T-cell (primary cell): ENCODE results near the gene KCTD16. TPM values are rescaled to one million over a fixed set of nuclear protein-coding genes. Genes with fewer than 3 reads are reported as not detected.

Experiments used
- ATAC-seq, 4 experiments: fragments of 200-7000 bp in 3 of 4; fragments of 150-1000 bp in 1 of 4; cut with Tn5 transposase; replicated peaks in 1 of 4; 1 replicate in 3 of 4; 2 replicates in 1 of 4; pipeline ENCODE4 v1.10.0; 2021; ENCODE audit warnings: moderate library complexity in 3 of 4, mild to moderate bottlenecking in 2 of 4, moderate number of reproducible peaks in 1 of 4
- CTCF ChIA-PET, 2 donors: fragments of 300-600 bp; sonication (Branson Sonifier 250); formaldehyde crosslinking; loops; one replicate each; lab custom pipeline; 2022; ENCODE audit warnings: antibody characterized with exemption in 2 of 2; lab: Charles Lee
- POLR2A ChIA-PET, 2 donors: fragments of 300-600 bp; sonication (Branson Sonifier 250); formaldehyde crosslinking; loops; one replicate each; lab custom pipeline; 2022; ENCODE audit warnings: antibody characterized with exemption in 2 of 2; lab: Charles Lee
- DNase-seq, 35 experiments: peaks; one replicate each; pipeline versions ENCODE4 v3.0.0 to v3.0.0-alpha.2; 2013 to 2023
- H3K27ac ChIP-seq: one replicate; pipeline ENCODE4 v1.5.1; 2013; ENCODE audit warnings: low read length
- H3K27me3 ChIP-seq, 2 experiments: replicated peaks in 1 of 2; 1 replicate in 1 of 2; 2 replicates in 1 of 2; pipeline versions ENCODE4 v1.6.1 to v1.7.0; 2013; ENCODE audit warnings: low read length in 1 of 2, mixed read lengths in 1 of 2; ENCODE audit not compliant: control insufficient read depth in 2 of 2, insufficient read depth in 2 of 2; ENCODE audit errors: extremely low read depth in 1 of 2
- H3K36me3 ChIP-seq, 2 donors: 1 replicate in 1 of 2; 2 replicates in 1 of 2; pipeline versions ENCODE4 v1.6.1 to v1.7.0; 2013; ENCODE audit warnings: low read length in 1 of 2; ENCODE audit not compliant: control insufficient read depth in 2 of 2, insufficient read depth in 1 of 2; ENCODE audit errors: extremely low read depth in 1 of 2
- H3K4me1 ChIP-seq, 2 experiments: 1 replicate in 1 of 2; 2 replicates in 1 of 2; pipeline versions ENCODE4 v1.6.1 to v1.7.0; 2013; ENCODE audit warnings: low read length in 2 of 2, mixed read lengths in 1 of 2; ENCODE audit not compliant: insufficient read depth in 2 of 2, control insufficient read depth in 1 of 2; ENCODE audit errors: extremely low read depth in 1 of 2
- H3K4me3 ChIP-seq, 2 donors: 1 replicate in 1 of 2; 2 replicates in 1 of 2; pipeline versions ENCODE4 v1.5.1 to v1.7.0; 2013; ENCODE audit warnings: mild to moderate bottlenecking in 2 of 2, low read length in 1 of 2, moderate library complexity in 1 of 2; ENCODE audit not compliant: control insufficient read depth in 1 of 2; ENCODE audit errors: extremely low read depth in 1 of 2
- H3K9me3 ChIP-seq: 2 replicates; pipeline ENCODE4 v1.7.0; 2013
- H3K27ac Mint-ChIP-seq, 2 donors: one replicate each; pipeline ENCODE4 v1.8.0; 2020 to 2021; ENCODE audit warnings: mild to moderate bottlenecking in 2 of 2, mixed read lengths in 2 of 2
- H3K27me3 Mint-ChIP-seq, 2 donors: one replicate each; pipeline ENCODE4 v1.8.0; 2021 to 2022; ENCODE audit warnings: mixed read lengths in 2 of 2
- H3K36me3 Mint-ChIP-seq: one replicate; pipeline ENCODE4 v1.8.0; 2021; ENCODE audit warnings: mixed read lengths
- H3K4me1 Mint-ChIP-seq, 3 donors: one replicate each; pipeline ENCODE4 v1.8.0; 2020 to 2022; ENCODE audit warnings: mixed read lengths in 3 of 3, mild to moderate bottlenecking in 1 of 3
- H3K4me3 Mint-ChIP-seq, 3 donors: one replicate each; pipeline ENCODE4 v1.8.0; 2020 to 2022; ENCODE audit warnings: mild to moderate bottlenecking in 3 of 3, mixed read lengths in 3 of 3, moderate library complexity in 3 of 3
- H3K9me3 Mint-ChIP-seq, 3 donors: one replicate each; pipeline ENCODE4 v1.8.0; 2020 to 2022; ENCODE audit warnings: mixed read lengths in 3 of 3
- WGBS: methylation state at CpG from one replicate; pipeline ENCODE4 v1.1.5; 2013; ENCODE audit warnings: missing lambda C conversion rate; ENCODE audit not compliant: insufficient coverage; 5-methylcytosine and 5-hydroxymethylcytosine counted together
- total RNA-seq, 35 experiments: library from RNA in 6 of 35; stranded (reverse) in 6 of 35; fragments of 120-200 nt in 1 of 35; gene quantifications; one replicate each; pipeline versions ENCODE4 v1.2.1 to v1.2.4 and lab custom pipeline; 2013 to 2026

The KCTD16 gene
- total RNA-seq, 5 donors from 2014 or later (not counting 1 experiment from before 2014, with no cell fraction given) = 0.03 to 0.20 (median 0.10) TPM; not detected in 1

DNA sequence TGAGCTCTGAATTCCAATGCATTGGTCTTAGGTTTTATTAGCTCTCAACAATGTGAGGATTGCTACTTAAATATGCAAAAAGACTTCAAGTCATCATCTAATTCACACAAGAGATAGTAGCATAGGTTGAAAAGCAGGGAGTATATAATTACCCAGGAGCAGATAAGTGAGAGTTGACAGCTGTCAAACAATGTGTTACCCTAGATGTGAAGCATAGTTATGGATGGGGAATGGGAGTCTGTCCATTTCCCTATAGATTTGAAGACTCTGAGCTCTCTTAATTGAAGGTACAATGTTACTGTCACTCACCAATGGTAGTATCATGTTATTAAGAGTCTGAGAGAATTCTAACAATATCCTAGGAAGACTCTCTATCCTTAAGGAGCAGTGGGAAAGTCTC is 160.7 kb downstream of the KCTD16 start:
- Mint-ChIP-seq H3K4me3 (no peak overlapping the region), H3K36me3 (no peaks in the 10 kb centered on the region), H3K9me3 (no peaks in the 10 kb centered on the region), H3K27ac (no peak overlapping the region), H3K4me1 (no peaks in the 10 kb centered on the region), H3K27me3 (no peaks in the 10 kb centered on the region)
- ATAC-seq (no peak), DNase-seq (no peak)
- CTCF ChIA-PET = no interaction called here
- H3K36me3 ChIP-seq = no peaks in the 10 kb centered on the region
- H3K4me1 ChIP-seq = no peaks in the 10 kb centered on the region
- peaks cover 0 to 3% of the 10 kb centered on the region in 2 experiments for H3K27me3 ChIP-seq
- no peaks in the 10 kb centered on the region for H3K9me3 ChIP-seq
- H3K27ac ChIP-seq = no peak overlapping the region
- POLR2A ChIA-PET = no interaction called here
- H3K4me3 ChIP-seq = no peak overlapping the region

DNA sequence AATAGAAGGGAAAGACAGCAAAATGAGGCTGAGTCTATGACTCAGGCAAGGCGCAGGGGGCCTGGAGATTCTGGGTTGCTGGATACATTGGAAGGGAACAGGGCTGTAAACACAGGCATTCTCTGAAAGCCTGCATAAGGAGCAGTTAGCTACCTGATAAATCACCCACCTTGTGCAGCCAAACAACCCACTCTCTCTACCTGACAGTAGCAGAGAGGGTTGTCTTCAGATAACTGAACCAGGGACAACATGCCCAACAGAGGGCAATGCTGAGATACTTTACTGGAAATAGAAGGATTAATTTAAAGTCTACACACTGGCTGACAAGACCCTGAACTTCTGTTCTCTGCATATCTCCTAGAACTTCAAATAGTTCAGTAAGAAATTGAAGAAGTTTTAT is 161.6 kb downstream of the KCTD16 start:
- no peaks in the 10 kb centered on the region for H3K9me3 ChIP-seq
- peaks cover 0 to 3% of the 10 kb centered on the region in 2 experiments for H3K27me3 ChIP-seq
- DNase-seq (no peak), ATAC-seq (no peak)
- H3K4me1 ChIP-seq = no peaks in the 10 kb centered on the region
- WGBS = no CpG with 5 or more reads among the region's 1 CpG
- Mint-ChIP-seq H3K27ac (no peak overlapping the region), H3K27me3 (no peaks in the 10 kb centered on the region), H3K9me3 (no peaks in the 10 kb centered on the region), H3K4me1 (no peaks in the 10 kb centered on the region), H3K36me3 (no peaks in the 10 kb centered on the region), H3K4me3 (no peak overlapping the region)
- no peak overlapping the region for H3K4me3 ChIP-seq
- CTCF ChIA-PET = no interaction called here
- POLR2A ChIA-PET = no interaction called here
- no peak overlapping the region for H3K27ac ChIP-seq
- H3K36me3 ChIP-seq = no peaks in the 10 kb centered on the region

DNA sequence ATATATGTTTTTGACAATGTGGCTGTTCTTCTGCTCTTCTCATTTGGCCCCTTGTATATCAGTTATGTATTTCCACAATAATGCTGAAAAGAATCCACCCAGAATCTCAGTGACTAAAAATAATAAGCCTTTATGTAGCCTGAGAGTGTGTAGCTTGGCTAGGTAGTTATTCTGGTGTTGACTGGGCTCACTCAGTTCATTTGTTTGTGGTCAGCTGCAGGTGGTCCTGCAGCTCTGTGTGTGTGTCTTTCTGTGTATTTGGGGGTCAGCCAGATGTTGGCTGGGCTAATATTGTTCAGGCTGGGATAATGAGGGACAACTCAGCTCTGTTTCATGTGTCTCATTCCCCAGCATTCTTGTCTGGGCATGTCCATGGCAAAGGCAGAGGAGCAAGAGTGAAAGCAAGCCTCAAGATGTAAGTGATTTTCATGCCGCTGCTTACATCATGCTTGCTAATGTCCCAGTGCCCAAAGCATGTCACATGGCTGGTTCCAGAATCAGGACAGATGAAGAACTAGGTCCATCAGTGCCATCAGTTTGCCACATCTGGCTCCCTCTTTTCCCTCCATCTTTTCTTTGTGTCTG is 162.8 kb downstream of the KCTD16 start:
- WGBS = 100% methylated on average over 1 of the region's 1 CpG
- no peaks in the 10 kb centered on the region for H3K27me3 Mint-ChIP-seq
- CTCF ChIA-PET = no interaction called here

DNA sequence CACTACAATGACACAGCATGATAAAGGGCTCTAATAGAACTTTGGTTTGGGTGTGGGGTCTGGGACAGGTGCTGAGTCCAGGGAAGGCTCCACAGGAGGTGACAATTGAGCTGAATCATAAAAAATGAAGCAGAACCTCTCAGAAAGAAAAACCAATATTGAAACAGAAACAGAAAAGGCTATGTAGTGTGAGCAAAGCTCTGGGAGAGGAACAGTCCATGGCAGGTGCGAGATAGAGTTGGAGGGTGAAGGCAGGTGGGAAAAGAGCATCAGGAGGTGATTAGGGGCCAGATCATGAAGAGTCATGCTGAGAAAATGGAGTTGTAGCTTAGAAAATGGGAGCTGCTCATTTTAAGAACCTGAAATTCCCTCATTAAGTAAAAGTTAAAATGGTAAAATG is 164.9 kb downstream of the KCTD16 start:
- Histone ChIP-seq H3K4me1 (no peaks in the 10 kb centered on the region), H3K27ac (no peak overlapping the region), H3K9me3 (no peaks in the 10 kb centered on the region), H3K36me3 (no peaks in the 10 kb centered on the region), H3K4me3 (no peak overlapping the region), H3K27me3 (peaks cover 0 to 3% of the 10 kb centered on the region in 2 experiments)
- ATAC-seq (no peak), DNase-seq (no peak)
- Mint-ChIP-seq H3K4me3 (no peak overlapping the region), H3K27ac (no peak overlapping the region), H3K4me1 (no peaks in the 10 kb centered on the region), H3K9me3 (no peaks in the 10 kb centered on the region), H3K36me3 (no peaks in the 10 kb centered on the region), H3K27me3 (peaks cover 0 to 2% of the 10 kb centered on the region in 2 donors)
- ChIA-PET CTCF (no interaction called here), POLR2A (no interaction called here)
- WGBS = 40% methylated on average over 1 of the region's 1 CpG

More for the DNA sequence above, 162.8 kb downstream of the KCTD16 start:
- POLR2A ChIA-PET = no interaction called here
- Histone ChIP-seq H3K27me3 (peaks cover 0 to 3% of the 10 kb centered on the region in 2 experiments), H3K9me3 (no peaks in the 10 kb centered on the region), H3K27ac (no peak overlapping the region), H3K4me1 (no peaks in the 10 kb centered on the region), H3K4me3 (no peak overlapping the region), H3K36me3 (no peaks in the 10 kb centered on the region)
- no peak for ATAC-seq
- DNase-seq = no peak
- H3K36me3 Mint-ChIP-seq = no peaks in the 10 kb centered on the region
- no peak overlapping the region for H3K4me3 Mint-ChIP-seq
- no peak overlapping the region for H3K27ac Mint-ChIP-seq
- H3K9me3 Mint-ChIP-seq = no peaks in the 10 kb centered on the region
- no peaks in the 10 kb centered on the region for H3K4me1 Mint-ChIP-seq

DNA sequence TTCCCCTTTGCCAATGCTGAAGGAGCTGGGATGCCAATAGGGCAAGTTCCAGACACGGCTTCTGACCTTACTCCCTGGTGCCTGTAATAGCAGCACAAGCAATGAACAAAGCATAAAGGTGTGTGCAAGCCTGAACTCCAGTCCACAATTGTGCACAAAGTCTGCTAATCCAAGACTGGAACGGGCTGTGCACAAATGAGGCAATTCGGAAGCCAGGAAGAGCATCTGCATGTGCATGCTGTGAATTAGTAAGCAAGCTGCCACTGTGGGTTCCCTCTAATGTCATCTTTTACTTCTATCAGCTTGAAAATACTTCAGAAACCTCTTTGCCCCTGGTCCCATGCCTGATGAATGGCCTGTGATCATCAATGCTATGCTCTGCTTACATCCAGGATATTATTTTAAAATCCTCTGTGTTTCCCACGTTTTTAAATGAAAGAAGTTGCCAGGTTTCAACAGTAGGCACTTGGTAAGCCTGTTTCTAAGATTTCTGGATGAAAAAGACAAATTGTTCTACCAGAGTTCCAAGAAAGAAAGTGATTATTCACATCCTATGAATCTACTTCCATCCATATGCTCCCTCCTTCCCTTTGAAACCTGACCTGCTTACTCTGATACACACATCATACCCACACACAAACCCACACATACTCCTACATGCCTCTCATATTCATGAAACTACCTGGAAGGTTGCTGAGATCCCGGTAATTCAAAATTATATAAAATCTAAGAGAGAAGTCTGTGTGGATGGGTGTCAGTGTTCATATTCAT is 165.7 kb downstream of the KCTD16 start:
- Mint-ChIP-seq H3K4me1 (no peaks in the 10 kb centered on the region), H3K27ac (no peak overlapping the region), H3K27me3 (peaks cover 0 to 2% of the 10 kb centered on the region in 2 donors), H3K9me3 (peaks cover 0 to 3% (median 0%) of the 10 kb centered on the region in 3 donors), H3K36me3 (no peaks in the 10 kb centered on the region), H3K4me3 (no peak overlapping the region)
- CTCF ChIA-PET = no interaction called here
- DNase-seq = no peak
- Histone ChIP-seq H3K36me3 (no peaks in the 10 kb centered on the region), H3K27ac (no peak overlapping the region), H3K4me3 (no peak overlapping the region), H3K4me1 (no peaks in the 10 kb centered on the region), H3K27me3 (peaks cover 0 to 3% of the 10 kb centered on the region in 2 experiments), H3K9me3 (no peaks in the 10 kb centered on the region)
- ATAC-seq = no peak
- WGBS = 79% methylated on average over 3 of the region's 5 CpGs
- POLR2A ChIA-PET = no interaction called here

DNA sequence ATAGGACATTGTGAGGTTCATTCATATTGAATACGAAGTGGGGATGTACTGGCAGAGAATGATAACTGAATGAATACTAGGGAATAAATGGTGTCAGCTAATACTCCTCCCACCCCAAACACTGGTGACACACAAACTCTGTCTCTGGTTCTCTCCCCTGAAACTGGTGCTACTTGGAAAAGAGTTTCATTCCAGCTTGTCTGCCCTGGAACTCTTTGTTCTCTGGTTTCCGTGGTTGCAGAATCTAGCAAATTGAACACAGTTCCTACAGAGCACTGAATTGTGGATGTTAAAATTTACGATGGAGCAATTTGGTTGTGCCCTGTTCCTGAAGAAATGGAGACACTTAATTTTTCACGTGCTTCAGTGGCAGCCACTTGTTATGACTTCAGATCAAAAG is 181.7 kb downstream of the KCTD16 start:
- no peaks in the 10 kb centered on the region for H3K9me3 ChIP-seq
- DNase-seq = no peak
- H3K4me1 ChIP-seq = no peaks in the 10 kb centered on the region
- ATAC-seq = no peak
- H3K27ac ChIP-seq = no peak overlapping the region
- Mint-ChIP-seq H3K9me3 (peaks cover 0 to 3% (median 0%) of the 10 kb centered on the region in 3 donors), H3K27me3 (peaks cover 2 to 5% of the 10 kb centered on the region in 2 donors), H3K4me3 (no peak overlapping the region), H3K4me1 (no peaks in the 10 kb centered on the region), H3K36me3 (no peaks in the 10 kb centered on the region), H3K27ac (no peak overlapping the region)
- H3K36me3 ChIP-seq = no peaks in the 10 kb centered on the region
- ChIA-PET POLR2A (interaction anchor here in 1 of 2 donors (0.6 kb wide), 1 partner anchor 1251 kb away, joined by 4 read pairs; no protein-coding TSS in a partner anchor), CTCF (no interaction called here)
- 66% methylated on average over 2 of the region's 4 CpGs for WGBS
- no peaks in the 10 kb centered on the region for H3K27me3 ChIP-seq
- no peak overlapping the region for H3K4me3 ChIP-seq
